Ishikawa (cell line): Measurements from ENCODE around the gene IGF1R.

Experiments used
- CEBPB ChIP-seq: IDR thresholded peaks from 2 replicates; pipeline ENCODE4 v1.6.1; 2012
- CREB1 ChIP-seq: IDR thresholded peaks from 2 replicates; pipeline ENCODE4 v1.6.1; 2012; ENCODE audit warnings: low read depth
- EGR1 ChIP-seq: IDR thresholded peaks from 2 replicates; pipeline ENCODE4 v1.6.1; 2012
- EP300 ChIP-seq: IDR thresholded peaks from 2 replicates; pipeline ENCODE4 v1.6.1; 2012; ENCODE audit warnings: borderline replicate concordance
- FOXM1 ChIP-seq: IDR thresholded peaks from 2 replicates; pipeline ENCODE4 v1.6.1; 2012; ENCODE audit warnings: low read depth, borderline replicate concordance
- NFIC ChIP-seq: IDR thresholded peaks from 2 replicates; pipeline ENCODE4 v1.6.1; 2012
- RAD21 ChIP-seq: IDR thresholded peaks from 2 replicates; pipeline ENCODE4 v1.6.1; 2012; ENCODE audit warnings: low read depth
- TAF1 ChIP-seq: IDR thresholded peaks from 2 replicates; pipeline ENCODE4 v1.6.1; 2012; ENCODE audit warnings: low read depth, mild to moderate bottlenecking
- TCF12 ChIP-seq: IDR thresholded peaks from 2 replicates; pipeline ENCODE4 v1.6.1; 2012; ENCODE audit warnings: low read depth
- TEAD4 ChIP-seq: IDR thresholded peaks from 2 replicates; pipeline ENCODE4 v1.6.1; 2012
- YY1 ChIP-seq: IDR thresholded peaks from 2 replicates; pipeline ENCODE4 v1.6.1; 2012; ENCODE audit warnings: low read depth
- ZBTB7A ChIP-seq: IDR thresholded peaks from 2 replicates; pipeline ENCODE4 v1.6.1; 2012; ENCODE audit warnings: low read depth
- TF ChIP-seq, protein P1 (sequence below): IDR thresholded peaks from 2 replicates; pipeline ENCODE4 v1.6.1; 2012
- TF ChIP-seq, protein P2 (sequence below): IDR thresholded peaks from 2 replicates; pipeline ENCODE4 v1.6.1; 2012; ENCODE audit warnings: low read depth, mild to moderate bottlenecking
- TF ChIP-seq, protein P3 (sequence below): IDR thresholded peaks from 2 replicates; pipeline ENCODE4 v1.6.1; 2012

Gene IGF1R

DNA sequence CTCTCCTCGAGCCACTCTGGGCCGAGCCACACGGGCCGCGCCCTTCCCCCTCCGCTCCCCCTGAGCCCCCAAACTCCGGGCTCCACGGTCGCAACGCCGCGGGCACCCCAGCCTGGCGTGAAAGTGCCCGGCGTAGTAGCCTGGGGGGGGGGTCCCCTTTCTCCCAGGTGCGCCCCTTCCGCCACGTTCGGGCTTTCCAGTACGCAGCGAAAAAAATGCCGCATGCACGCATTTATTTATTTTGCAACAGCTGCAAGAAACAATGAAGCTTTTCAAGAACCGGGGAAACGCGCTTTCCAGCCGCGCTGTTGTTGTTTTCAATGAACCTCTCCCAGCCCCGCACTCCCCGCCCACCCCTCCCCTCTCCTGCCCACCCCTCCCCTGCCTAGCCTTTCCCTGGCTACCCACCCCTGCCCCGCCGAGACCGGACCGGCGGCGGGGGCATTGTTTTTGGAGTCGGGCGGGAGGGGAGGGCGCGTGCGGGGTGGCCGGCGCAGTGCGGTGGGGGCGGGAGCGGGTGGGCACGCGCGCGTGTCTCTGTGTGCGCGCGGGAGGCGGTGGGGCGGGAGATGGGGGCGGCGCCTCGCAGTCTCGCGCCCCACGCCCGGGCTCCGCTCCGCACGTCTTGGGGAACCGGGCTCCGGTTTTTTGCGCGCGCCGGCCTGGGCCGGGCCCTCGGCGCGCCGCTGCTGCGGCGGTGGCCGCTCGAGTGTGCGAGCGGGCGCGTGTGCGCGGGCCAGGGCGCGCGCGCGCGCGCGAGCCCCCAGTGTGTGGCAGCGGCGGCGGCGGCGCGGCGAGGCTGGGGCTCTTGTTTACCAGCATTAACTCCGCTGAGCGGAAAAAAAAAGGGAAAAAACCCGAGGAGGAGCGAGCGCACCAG, at the start of gene IGF1R:
Gene IGF1R, plus strand, starts transcription at position 766 of the 880 bp plus-strand sequence. CDS start 1,043 bp downstream, outside the sequence.
- TF ChIP-seq, protein P1, sequence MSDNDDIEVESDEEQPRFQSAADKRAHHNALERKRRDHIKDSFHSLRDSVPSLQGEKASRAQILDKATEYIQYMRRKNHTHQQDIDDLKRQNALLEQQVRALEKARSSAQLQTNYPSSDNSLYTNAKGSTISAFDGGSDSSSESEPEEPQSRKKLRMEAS: peak; percentile 28; the same call in 1 of the 2 replicates
- TF ChIP-seq, protein P2, sequence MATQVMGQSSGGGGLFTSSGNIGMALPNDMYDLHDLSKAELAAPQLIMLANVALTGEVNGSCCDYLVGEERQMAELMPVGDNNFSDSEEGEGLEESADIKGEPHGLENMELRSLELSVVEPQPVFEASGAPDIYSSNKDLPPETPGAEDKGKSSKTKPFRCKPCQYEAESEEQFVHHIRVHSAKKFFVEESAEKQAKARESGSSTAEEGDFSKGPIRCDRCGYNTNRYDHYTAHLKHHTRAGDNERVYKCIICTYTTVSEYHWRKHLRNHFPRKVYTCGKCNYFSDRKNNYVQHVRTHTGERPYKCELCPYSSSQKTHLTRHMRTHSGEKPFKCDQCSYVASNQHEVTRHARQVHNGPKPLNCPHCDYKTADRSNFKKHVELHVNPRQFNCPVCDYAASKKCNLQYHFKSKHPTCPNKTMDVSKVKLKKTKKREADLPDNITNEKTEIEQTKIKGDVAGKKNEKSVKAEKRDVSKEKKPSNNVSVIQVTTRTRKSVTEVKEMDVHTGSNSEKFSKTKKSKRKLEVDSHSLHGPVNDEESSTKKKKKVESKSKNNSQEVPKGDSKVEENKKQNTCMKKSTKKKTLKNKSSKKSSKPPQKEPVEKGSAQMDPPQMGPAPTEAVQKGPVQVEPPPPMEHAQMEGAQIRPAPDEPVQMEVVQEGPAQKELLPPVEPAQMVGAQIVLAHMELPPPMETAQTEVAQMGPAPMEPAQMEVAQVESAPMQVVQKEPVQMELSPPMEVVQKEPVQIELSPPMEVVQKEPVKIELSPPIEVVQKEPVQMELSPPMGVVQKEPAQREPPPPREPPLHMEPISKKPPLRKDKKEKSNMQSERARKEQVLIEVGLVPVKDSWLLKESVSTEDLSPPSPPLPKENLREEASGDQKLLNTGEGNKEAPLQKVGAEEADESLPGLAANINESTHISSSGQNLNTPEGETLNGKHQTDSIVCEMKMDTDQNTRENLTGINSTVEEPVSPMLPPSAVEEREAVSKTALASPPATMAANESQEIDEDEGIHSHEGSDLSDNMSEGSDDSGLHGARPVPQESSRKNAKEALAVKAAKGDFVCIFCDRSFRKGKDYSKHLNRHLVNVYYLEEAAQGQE: no peak
- peak; percentile 80; the same call in 1 of the 2 replicates for TF ChIP-seq ZBTB7A

DNA sequence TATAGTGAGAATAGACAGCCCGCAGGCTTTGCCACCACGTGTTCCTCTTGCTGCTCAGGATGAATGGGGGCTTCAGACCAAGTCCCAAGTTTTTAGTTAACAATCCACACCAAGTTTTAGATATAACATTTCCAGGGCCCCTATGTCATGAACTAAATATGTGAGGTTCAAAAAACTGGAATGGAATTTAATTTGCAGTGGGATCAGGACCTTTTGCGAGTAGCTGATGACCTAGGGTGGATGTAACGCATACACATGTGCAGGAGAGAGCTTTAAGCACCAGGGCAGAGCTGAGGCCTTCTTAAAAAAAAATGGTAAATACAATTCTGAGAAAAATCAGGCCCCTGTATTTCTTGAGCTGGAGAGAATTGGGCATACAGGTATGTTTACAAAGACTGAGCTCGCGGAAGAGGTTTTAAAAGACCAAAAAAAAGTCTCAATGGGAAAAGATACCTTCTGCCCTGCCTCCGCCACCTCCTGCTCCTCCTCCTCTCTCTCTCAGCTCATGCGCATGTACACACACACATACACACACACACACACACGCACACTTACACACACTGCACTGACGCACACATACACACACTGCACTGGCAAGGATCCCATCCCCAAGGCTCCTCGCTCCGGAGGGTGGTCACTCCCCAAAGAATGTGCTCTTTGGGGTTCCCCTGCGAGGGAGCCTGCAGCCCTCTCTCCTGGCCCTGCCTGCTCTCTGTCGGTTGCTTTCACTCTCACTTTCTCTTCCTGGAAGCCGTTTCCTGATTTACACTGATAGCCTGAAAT, 48.2 kb upstream of the IGF1R start:
- TF ChIP-seq, protein P1: no peak
- no peak for TF ChIP-seq NFIC
- TF ChIP-seq, protein P2: no peak
- no peak for TF ChIP-seq TCF12
- TF ChIP-seq YY1: no peak
- TF ChIP-seq CREB1: no peak
- no peak for TF ChIP-seq TEAD4
- no peak for TF ChIP-seq ZBTB7A
- TF ChIP-seq EP300: no peak
- TF ChIP-seq, protein P3, sequence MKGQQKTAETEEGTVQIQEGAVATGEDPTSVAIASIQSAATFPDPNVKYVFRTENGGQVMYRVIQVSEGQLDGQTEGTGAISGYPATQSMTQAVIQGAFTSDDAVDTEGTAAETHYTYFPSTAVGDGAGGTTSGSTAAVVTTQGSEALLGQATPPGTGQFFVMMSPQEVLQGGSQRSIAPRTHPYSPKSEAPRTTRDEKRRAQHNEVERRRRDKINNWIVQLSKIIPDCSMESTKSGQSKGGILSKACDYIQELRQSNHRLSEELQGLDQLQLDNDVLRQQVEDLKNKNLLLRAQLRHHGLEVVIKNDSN: no peak
- no peak for TF ChIP-seq RAD21
- no peak for TF ChIP-seq EGR1
- TF ChIP-seq FOXM1: no peak
- no peak for TF ChIP-seq CEBPB
- TF ChIP-seq TAF1: no peak

DNA sequence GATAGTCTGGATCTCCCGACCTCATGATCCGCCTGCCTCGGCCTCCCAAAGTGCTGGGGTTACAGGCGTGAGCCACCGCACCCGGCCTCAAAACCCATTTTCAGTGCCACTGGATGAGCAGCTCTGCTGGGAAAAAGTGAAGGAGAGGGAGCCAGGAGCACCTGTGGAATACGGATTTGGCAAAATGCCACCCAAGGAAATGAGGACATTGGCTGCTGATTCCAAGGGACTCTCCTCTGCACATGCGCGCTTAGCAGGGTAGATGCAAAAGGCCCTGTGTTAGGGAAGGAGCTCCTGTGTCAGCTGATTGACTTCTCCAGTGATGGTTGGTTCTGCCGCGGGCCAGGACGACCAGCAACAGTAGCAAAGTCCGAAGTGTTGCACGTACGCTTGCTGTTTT, 43.4 kb upstream of the IGF1R start:
- 0 out of 2 replicates have a peak, but pooled peaks have one; percentile 14 for TF ChIP-seq NFIC
- no peak for TF ChIP-seq CEBPB
- no peak for TF ChIP-seq CREB1
- TF ChIP-seq, protein P3: no peak

DNA sequence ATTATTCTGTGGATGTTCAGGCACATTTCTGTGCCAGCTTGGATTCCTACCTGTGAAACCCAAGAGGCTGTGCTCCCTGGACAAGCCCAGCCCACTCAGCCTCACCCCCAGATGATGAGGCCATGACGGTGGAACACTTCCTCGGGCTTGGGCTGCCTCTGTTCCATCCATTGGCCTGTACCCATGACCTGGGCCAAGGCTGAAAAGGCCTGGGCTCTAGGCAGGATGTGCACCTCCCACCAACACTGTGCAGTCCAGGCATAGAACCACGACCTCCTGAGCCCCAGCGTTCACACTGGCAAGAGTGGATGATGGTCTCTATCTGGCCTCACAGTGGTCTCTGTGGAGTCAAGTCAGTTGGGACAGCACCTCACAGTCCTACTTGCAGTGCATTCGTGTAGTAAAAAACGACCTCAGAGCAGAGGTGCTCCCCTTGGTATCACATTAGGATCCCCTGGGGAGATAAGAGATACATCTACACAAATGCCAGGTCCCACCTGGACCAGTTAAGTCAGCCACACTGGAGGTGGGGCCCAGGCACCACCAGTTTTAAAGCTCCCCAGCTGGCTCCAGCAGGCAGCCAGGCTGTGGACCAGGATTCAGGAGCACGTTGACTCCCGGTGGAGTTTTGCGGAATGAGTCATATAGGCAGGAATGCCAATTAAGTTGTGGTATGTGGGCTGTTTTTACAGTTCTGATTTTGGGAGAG, 39.0 kb upstream of the IGF1R start:
- TF ChIP-seq EP300 (no peak), FOXM1 (no peak), TEAD4 (peak; percentile 85), NFIC (no peak), CREB1 (no peak), TCF12 (no peak), YY1 (no peak)
- TF ChIP-seq, protein P2: no peak
